NCI-H1048 (cell line): Measurements from ENCODE around the gene SLC41A3.
"Not testable (repeated sequence)": the region's sequence is repeated elsewhere in the genome, so short reads cannot be mapped to it uniquely, and the experiment has no call there.

Experiments
- DNase-seq: peaks from one replicate; lab custom pipeline; 2025; lab: John Stamatoyannopoulos, UW

SLC41A3 gene

GRCh38 chr3:126053949-126054569, 29.9 kb downstream of the SLC41A3 start:
- DNase-seq, result no peak

- DNase-seq, result no peak
These were observed 30.4 kb downstream of the SLC41A3 start for GRCh38 chr3:126053513-126053912.

GRCh38 chr3:126052196-126053058, 31.5 kb downstream of the SLC41A3 start:
- no peak for DNase-seq

GRCh38 chr3:126051741-126052140, 32.2 kb downstream of the SLC41A3 start:
- no peak for DNase-seq

GRCh38 chr3:126051234-126051633, 32.7 kb downstream of the SLC41A3 start:
- no peak for DNase-seq

- DNase-seq, result no peak
These were observed 33.3 kb downstream of the SLC41A3 start for GRCh38 chr3:126050626-126051025.

GRCh38 chr3:126050050-126050392, 33.9 kb downstream of the SLC41A3 start:
- no peak for DNase-seq

GRCh38 chr3:126049289-126050049, 34.5 kb downstream of the SLC41A3 start:
- no peak for DNase-seq

- no peak for DNase-seq
These were observed 43.5 kb downstream of the SLC41A3 start for GRCh38 chr3:126040386-126040785.

- DNase-seq, result no peak
These were observed 44.1 kb downstream of the SLC41A3 start for GRCh38 chr3:126039870-126040269.

- DNase-seq, result not testable (repeated sequence)
These were observed 45.1 kb downstream of the SLC41A3 start for GRCh38 chr3:126038791-126039190.

GRCh38 chr3:126036056-126036549, 47.8 kb downstream of the SLC41A3 start:
- no peak for DNase-seq

GRCh38 chr3:126035362-126036050, 48.4 kb downstream of the SLC41A3 start:
- DNase-seq, result no peak

GRCh38 chr3:126034481-126035361, 49.2 kb downstream of the SLC41A3 start:
- DNase-seq, result no peak

- DNase-seq, result no peak
These were observed 50.2 kb downstream of the SLC41A3 start for GRCh38 chr3:126033765-126034164.

GRCh38 chr3:126033051-126033745, 50.7 kb downstream of the SLC41A3 start:
- no peak for DNase-seq

GRCh38 chr3:126031981-126032471, 51.9 kb downstream of the SLC41A3 start:
- DNase-seq, result no peak

- DNase-seq, result no peak
These were observed 53.5 kb downstream of the SLC41A3 start for GRCh38 chr3:126030455-126030854.

GRCh38 chr3:126029241-126029640, 54.7 kb downstream of the SLC41A3 start:
- DNase-seq, result no peak

- no peak for DNase-seq
These were observed 55.8 kb downstream of the SLC41A3 start for GRCh38 chr3:126028096-126028495.
